K562 (cell line): ENCODE measurements around the gene ZNF487. TPM values are rescaled to one million over a fixed set of nuclear protein-coding genes. Genes with fewer than 3 reads are reported as not detected.

Source experiments
- ATAC-seq: fragments of 200-7000 bp; cut with Tn5 transposase; 3 replicates; pipeline ENCODE4 v1.9.1; 2020; ENCODE audit warnings: moderate library complexity
- BruUV-seq: library from RNA; stranded (reverse); fragments of 400-500 nt; replicated peaks from 2 replicates; lab custom pipeline; 2021; lab: Mats Ljungman, UMichigan
- CTCF ChIA-PET: fragments of 300-600 bp; formaldehyde crosslinking; extraction: SDS; loops from one replicate; lab custom pipeline; 2021; ENCODE audit warnings: low intra/inter-chr PET ratio; lab: Yijun Ruan, JAX
- POLR2A ChIA-PET: fragments of 300-600, 350-650 bp; sonication (Branson Sonifier 250); formaldehyde crosslinking; extraction: SDS; loops from one replicate; lab custom pipeline; 2021; ENCODE audit warnings: antibody characterized with exemption, inconsistent platforms; lab: Yijun Ruan, JAX
- DNase-seq, 4 experiments: peaks; one replicate each; pipeline versions ENCODE4 v3.0.0 to v3.0.0-alpha.2; 2011 to 2018; ENCODE audit warnings: low spot score in 3 of 4, mixed read lengths in 3 of 4; ENCODE audit errors: extremely low read depth in 1 of 4
- FAIRE-seq: peaks from 2 replicates; lab custom pipeline; 2011; peaks lifted over from hg19 to GRCh38; lab: Jason Lieb, UNC
- H2AFZ ChIP-seq: 2 replicates; pipeline ENCODE4 v1.6.0; 2011; ENCODE audit warnings: low read depth, low read length, control low read depth, inconsistent platforms
- H3K27ac ChIP-seq: fragments of 200-600 bp; 3 replicates; pipeline ENCODE4 v1.8.0; 2011; ENCODE audit warnings: low read depth, mild to moderate bottlenecking, control low read depth, inconsistent platforms, low read length, moderate library complexity, mixed read lengths; ENCODE audit errors: extremely low read depth
- H3K27me3 ChIP-seq, 2 experiments: fragments of 300-600 bp in 1 of 2; 2 replicates in 1 of 2; 3 replicates in 1 of 2; pipeline versions ENCODE4 v1.6.0 to v1.8.0; 2011; ENCODE audit warnings: inconsistent platforms in 2 of 2, low read length in 2 of 2, mild to moderate bottlenecking in 1 of 2, mixed read lengths in 1 of 2, moderate library complexity in 1 of 2; ENCODE audit not compliant: control insufficient read depth in 2 of 2, insufficient read depth in 2 of 2
- H3K36me3 ChIP-seq: fragments of 300-600 bp; 3 replicates; pipeline ENCODE4 v1.8.0; 2011; ENCODE audit warnings: mild to moderate bottlenecking, low read length, inconsistent platforms; ENCODE audit not compliant: control insufficient read depth, insufficient read depth
- H3K4me1 ChIP-seq, 2 experiments: fragments of 200-600 bp in 1 of 2; replicated peaks in 1 of 2; 2 replicates in 1 of 2; 3 replicates in 1 of 2; pipeline versions ENCODE4 v1.5.1 to v1.8.0; 2011; ENCODE audit warnings: inconsistent platforms in 2 of 2, low read length in 2 of 2, mild to moderate bottlenecking in 1 of 2, mixed read lengths in 1 of 2, moderate library complexity in 1 of 2; ENCODE audit not compliant: control insufficient read depth in 2 of 2, insufficient read depth in 2 of 2
- H3K4me2 ChIP-seq: 2 replicates; pipeline ENCODE4 v1.6.1; 2011; ENCODE audit warnings: low read length, control low read depth, inconsistent platforms, mixed read lengths; ENCODE audit not compliant: insufficient read depth
- H3K4me3 ChIP-seq: fragments of 200-600 bp; sonication (generic), shearing (Covaris generic); 2 replicates; pipeline ENCODE4 v1.5.1; 2016; ENCODE audit warnings: control low read depth, inconsistent platforms
- H3K79me2 ChIP-seq: fragments of 200-600 bp; 3 replicates; pipeline ENCODE4 v1.8.0; 2011; ENCODE audit warnings: low read length, inconsistent platforms; ENCODE audit not compliant: control insufficient read depth, insufficient read depth
- H3K9ac ChIP-seq, 2 experiments: 2 replicates each; pipeline versions ENCODE4 v1.6.0 to v1.6.1; 2011; ENCODE audit warnings: low read depth in 2 of 2, low read length in 2 of 2, control low read depth in 1 of 2, inconsistent platforms in 1 of 2, mild to moderate bottlenecking in 1 of 2, mixed read lengths in 1 of 2; ENCODE audit not compliant: insufficient read depth in 1 of 2
- H3K9me1 ChIP-seq: one replicate; pipeline ENCODE4 v1.6.0; 2011; ENCODE audit warnings: inconsistent platforms, mild to moderate bottlenecking, low read length, moderate library complexity; ENCODE audit not compliant: control insufficient read depth, insufficient read depth
- H3K9me3 ChIP-seq: replicated peaks from 2 replicates; pipeline ENCODE4 v1.5.1; 2011; ENCODE audit warnings: low read depth, low read length, inconsistent platforms; ENCODE audit not compliant: control insufficient read depth, insufficient read depth
- H4K20me1 ChIP-seq: replicated peaks from 2 replicates; pipeline ENCODE4 v1.6.1; 2011; ENCODE audit warnings: low read length, inconsistent platforms, mixed read lengths; ENCODE audit not compliant: control insufficient read depth, insufficient read depth
- CEBPG ChIP-seq, 3 experiments: fragments of 200-800 bp in 1 of 3; sonication (Bioruptor generic) in 1 of 3; sonication (generic) in 1 of 3; formaldehyde crosslinking in 1 of 3; IDR thresholded peaks in 2 of 3; conservative IDR thresholded peaks in 1 of 3; 2 replicates each; pipeline versions ENCODE4 v1.6.1 to v1.8.0; 2016 to 2022; ENCODE audit warnings: missing compliant biosample characterization in 2 of 3, missing genetic modification characterization in 2 of 3, mild to moderate bottlenecking in 1 of 3, missing genetic modification reagents in 1 of 3
- CREM ChIP-seq: IDR thresholded peaks from 2 replicates; pipeline ENCODE4 v1.6.1; 2014; ENCODE audit warnings: antibody characterized with exemption, low read depth
- SIN3A ChIP-seq, 2 experiments: fragments of 150-350 bp in 1 of 2; IDR thresholded peaks; 2 replicates each; pipeline ENCODE4 v1.6.1; 2011 to 2016; ENCODE audit warnings: borderline replicate concordance in 2 of 2, low read depth in 2 of 2, low read length in 2 of 2, mild to moderate bottlenecking in 2 of 2, moderate library complexity in 2 of 2; ENCODE audit not compliant: control insufficient read depth in 1 of 2
- in situ Hi-C: fragments of 300-500 bp; cut with MboI; formaldehyde crosslinking; loops from 4 replicates; pipeline ENCODE4 v1.15.0; 2018; ENCODE audit warnings: inconsistent platforms, mixed read lengths
- intact Hi-C: fragments of 100-400 bp; cut with micrococcal nuclease; formaldehyde crosslinking; loops from 2 replicates; pipeline ENCODE4 v1.14.2; 2022
- polyA plus RNA-seq, 8 experiments: library from polyadenylated mRNA; depleted of rRNA in 4 of 8; stranded (reverse) in 5 of 8; unstranded in 3 of 8; fragments of >200 nt; fragmentation: Nextera tagmentation in 2 of 8; fragmentation: Illumina TruSeq in 1 of 8; extraction: Ambion mirVana in 2 of 8; extraction: Trizol in 1 of 8; gene quantifications; 2 replicates each; pipeline versions ENCODE4 v1.2.1 to v1.2.3, GENCODE V29; 2011 to 2014; ENCODE audit warnings: inconsistent platforms in 1 of 8, missing spikeins in 1 of 8
- total RNA-seq, 7 experiments: library from RNA; depleted of rRNA in 6 of 7; stranded (reverse); fragments of >200 nt in 6 of 7; fragmentation: Illumina TruSeq in 2 of 7; extraction: Trizol in 2 of 7; gene quantifications; 2 replicates each; pipeline versions ENCODE4 v1.2.1 to v1.2.3, GENCODE V29; 2011 to 2021; ENCODE audit warnings: low replicate concordance in 1 of 7
- TF ChIP-seq, protein P1 (sequence below), 2 experiments: IDR thresholded peaks; 2 replicates each; pipeline ENCODE4 v1.6.1; 2011; ENCODE audit warnings: borderline replicate concordance in 1 of 2, control low read depth in 1 of 2, low read depth in 1 of 2, low read length in 1 of 2, mild to moderate bottlenecking in 1 of 2, mixed read lengths in 1 of 2, moderate library complexity in 1 of 2; ENCODE audit not compliant: insufficient read depth in 1 of 2, insufficient read length in 1 of 2, poor library complexity in 1 of 2, severe bottlenecking in 1 of 2; ENCODE audit errors: extremely low read depth in 1 of 2
- TF ChIP-seq, protein P2 (sequence below), 2 experiments: fragments of 450-650 bp in 1 of 2; sonication (generic) in 1 of 2; formaldehyde crosslinking in 1 of 2; IDR thresholded peaks in 1 of 2; conservative IDR thresholded peaks in 1 of 2; 2 replicates each; pipeline versions ENCODE4 v1.6.1 to v1.8.1; 2016 to 2023; ENCODE audit warnings: mild to moderate bottlenecking in 2 of 2, moderate library complexity in 2 of 2, inconsistent platforms in 1 of 2, missing genetic modification reagents in 1 of 2

Gene ZNF487
- total and polyA plus RNA-seq, 9 of the 15 experiments (the other 6 are each of a cell fraction or from before 2014, with no cell fraction given): 1.9 to 6.5 (median 4.2) TPM

DNA sequence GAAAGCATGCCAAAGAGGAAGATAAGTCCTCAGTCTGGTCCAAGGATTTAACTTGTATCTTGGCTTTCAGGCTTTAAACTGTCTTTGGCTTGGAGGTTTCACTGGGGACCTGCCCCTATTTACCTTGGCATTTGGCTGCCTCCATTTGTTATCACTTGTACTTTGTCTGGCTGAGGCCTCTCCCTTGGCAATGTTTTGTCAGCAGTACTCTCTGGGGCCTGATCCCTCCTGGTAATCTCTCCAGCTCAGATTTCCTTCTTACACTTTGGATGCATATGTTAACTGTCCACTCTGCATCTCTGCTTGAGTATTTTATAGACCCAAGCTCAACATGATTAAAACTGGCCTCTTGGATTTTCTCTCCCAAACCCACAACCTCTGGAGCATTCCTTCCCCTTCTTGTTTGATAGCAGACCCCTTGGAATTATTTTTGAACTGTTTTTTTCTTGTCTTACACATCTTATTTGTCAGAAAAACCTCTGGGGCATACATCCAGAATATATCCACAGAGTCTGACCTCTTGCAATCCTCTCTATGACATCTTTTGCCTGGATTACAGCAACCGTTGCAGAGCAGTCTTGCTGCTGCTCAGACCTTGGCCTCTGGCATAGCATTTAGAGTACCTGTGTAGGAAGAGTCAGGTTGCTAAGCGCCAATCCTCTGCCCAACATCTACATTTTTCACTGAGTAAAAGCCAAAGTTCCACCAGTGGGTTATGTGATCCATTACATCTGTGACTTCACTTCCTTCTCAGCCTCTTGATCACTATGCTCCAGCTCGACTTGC, 35.2 kb downstream of the ZNF487 start (continued):
- TF ChIP-seq, protein P1, sequence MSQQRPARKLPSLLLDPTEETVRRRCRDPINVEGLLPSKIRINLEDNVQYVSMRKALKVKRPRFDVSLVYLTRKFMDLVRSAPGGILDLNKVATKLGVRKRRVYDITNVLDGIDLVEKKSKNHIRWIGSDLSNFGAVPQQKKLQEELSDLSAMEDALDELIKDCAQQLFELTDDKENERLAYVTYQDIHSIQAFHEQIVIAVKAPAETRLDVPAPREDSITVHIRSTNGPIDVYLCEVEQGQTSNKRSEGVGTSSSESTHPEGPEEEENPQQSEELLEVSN (IDR thresholded peaks at IDR 0.05; ENCODE audit: borderline replicate concordance in 1 of 2, extremely low read depth in 1 of 2, insufficient read depth in 1 of 2, insufficient read length in 1 of 2, low read depth in 1 of 2, low read length in 1 of 2, poor library complexity in 1 of 2, severe bottlenecking in 1 of 2): no peak

DNA sequence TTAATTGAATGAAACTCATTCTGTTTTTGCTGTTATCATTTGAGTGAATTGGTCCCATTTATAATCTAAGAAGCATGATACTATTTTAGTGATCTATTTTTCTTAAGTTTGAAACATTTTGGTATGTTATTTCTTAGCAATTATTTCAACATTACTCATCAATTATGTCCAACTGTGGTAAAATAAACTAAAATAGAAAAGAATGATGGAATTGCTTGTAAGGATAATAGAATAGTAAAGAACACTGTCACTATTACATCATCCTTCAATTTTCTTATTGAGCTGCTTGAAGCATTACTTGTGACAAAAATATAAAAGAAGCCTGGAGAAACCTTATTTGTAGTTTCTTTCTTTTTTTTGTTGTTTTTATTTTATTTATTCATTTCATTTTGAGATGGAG, 42.4 kb downstream of the ZNF487 start:
- Histone ChIP-seq H3K4me1 (no peaks in the 10 kb centered on the region), H2AFZ (no peak overlapping the region), H3K9ac (no peak overlapping the region), H3K27ac (no peak overlapping the region), H3K27me3 (peaks cover 2 to 10% of the 10 kb centered on the region in 2 experiments; a peak in 2 of 5 replicates), H3K9me3 (no peaks in the 10 kb centered on the region; the same call in 1 of the 2 replicates), H4K20me1 (no peaks in the 10 kb centered on the region), H3K79me2 (no peaks in the 10 kb centered on the region), H3K4me3 (no peak overlapping the region), H3K4me2 (no peak overlapping the region), H3K9me1 (no peaks in the 10 kb centered on the region), H3K36me3 (no peaks in the 10 kb centered on the region)
- DNase-seq: no peak
- ChIA-PET POLR2A (interaction anchor here (1.0 kb wide), 1 partner anchor 20 kb away, joined by 3 read pairs; no protein-coding TSS in a partner anchor), CTCF (no interaction called here)
- no peak for ATAC-seq
- TF ChIP-seq CREM (no peak), CEBPG (CRISPR knock-in tag; IDR thresholded peaks at IDR 0.05) (no peak), CEBPG (tag; conservative IDR thresholded peaks at IDR 0.05 in 1 of 2, IDR thresholded peaks at IDR 0.05 in 1 of 2) (peak; percentile 22 to 50; a peak in 3 of 4 replicates), SIN3A (IDR thresholded peaks at IDR 0.05; ENCODE audit: borderline replicate concordance in 2 of 2, control insufficient read depth in 1 of 2, low read depth in 2 of 2, low read length in 2 of 2) (no peak)
- TF ChIP-seq, protein P2, sequence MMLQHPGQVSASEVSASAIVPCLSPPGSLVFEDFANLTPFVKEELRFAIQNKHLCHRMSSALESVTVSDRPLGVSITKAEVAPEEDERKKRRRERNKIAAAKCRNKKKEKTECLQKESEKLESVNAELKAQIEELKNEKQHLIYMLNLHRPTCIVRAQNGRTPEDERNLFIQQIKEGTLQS (IDR thresholded peaks at IDR 0.05): peak; percentile 57
- TF ChIP-seq, protein P2 (CRISPR knock-in tag; conservative IDR thresholded peaks at IDR 0.05): no peak
- FAIRE-seq: no peak
- intact Hi-C loops: loop anchor here (10.0 kb wide), 1 partner anchor 96 kb away; the partner anchor contains the start of gene ZNF239
- in situ Hi-C loops: no loop called here
- BruUV-seq: no TSS peak
